K562 (cell line): ENCODE results near the gene MPZL1. TPM values are rescaled to one million over a fixed set of nuclear protein-coding genes. Genes with fewer than 3 reads are reported as not detected.

ENCODE experiments used
- ARHGAP35 ChIP-seq: fragments of 450-650 bp; IDR thresholded peaks from 2 replicates; pipeline ENCODE4 v1.6.1; 2018; ENCODE audit not compliant: partially characterized antibody
- CHD4 ChIP-seq: fragments of 200-600 bp; sonication (generic); IDR thresholded peaks from 3 replicates; pipeline ENCODE4 v1.6.1; 2012; ENCODE audit warnings: low read depth, mild to moderate bottlenecking, mixed read lengths, low read length, inconsistent platforms; ENCODE audit not compliant: insufficient read depth, insufficient replicate concordance, poor library complexity, severe bottlenecking
- ETV6 ChIP-seq, 3 experiments: fragments of 150-350 bp in 1 of 3; sonication (generic) in 1 of 3; formaldehyde crosslinking in 1 of 3; IDR thresholded peaks; 2 replicates each; pipeline versions ENCODE4 v1.6.1 to v1.8.0; 2014 to 2022; ENCODE audit warnings: borderline replicate concordance in 2 of 3, low read depth in 2 of 3, antibody characterized with exemption in 1 of 3, low read length in 1 of 3, mild to moderate bottlenecking in 1 of 3, missing genetic modification reagents in 1 of 3
- HMGN3 ChIP-seq: IDR thresholded peaks from 2 replicates; pipeline ENCODE4 v1.6.1; 2011; ENCODE audit warnings: borderline replicate concordance, low read depth, mild to moderate bottlenecking, mixed read lengths, low read length; ENCODE audit not compliant: insufficient read length; ENCODE audit errors: extremely low read depth
- HNRNPLL ChIP-seq: fragments of 200-400 bp; formaldehyde crosslinking; IDR thresholded peaks from 2 replicates; pipeline ENCODE4 v1.6.1; 2017; ENCODE audit warnings: low read length, low read depth, mild to moderate bottlenecking; ENCODE audit not compliant: poor library complexity, severe bottlenecking
- NR1H2 ChIP-seq: sonication (generic); formaldehyde crosslinking; IDR thresholded peaks from 2 replicates; pipeline ENCODE4 v1.4.0; 2020; ENCODE audit warnings: mild to moderate bottlenecking, missing genetic modification reagents
- NR2F6 ChIP-seq: fragments of 450-650 bp; formaldehyde crosslinking; IDR thresholded peaks from 2 replicates; pipeline ENCODE4 v1.4.0; 2020; ENCODE audit warnings: mild to moderate bottlenecking
- RBFOX2 ChIP-seq: fragments of 200-400 bp; formaldehyde crosslinking; IDR thresholded peaks from 2 replicates; pipeline ENCODE4 v1.6.1; 2017; ENCODE audit warnings: low read depth, mild to moderate bottlenecking, low read length, moderate library complexity
- SMC3 ChIP-seq: conservative IDR thresholded peaks from 2 replicates; pipeline ENCODE4 v1.6.1; 2011; ENCODE audit warnings: low read depth, low read length, improper control_type of control experiment; ENCODE audit not compliant: insufficient read depth
- STAG1 ChIP-seq: sonication (generic); formaldehyde crosslinking; IDR thresholded peaks from 2 replicates; pipeline ENCODE4 v1.5.0; 2020; ENCODE audit warnings: missing genetic modification reagents, borderline replicate concordance
- THRAP3 ChIP-seq: fragments of 450-650 bp; IDR thresholded peaks from 2 replicates; pipeline ENCODE4 v1.6.1; 2016; ENCODE audit warnings: mild to moderate bottlenecking, inconsistent platforms, borderline replicate concordance
- YY1 ChIP-seq, 3 experiments: IDR thresholded peaks; 2 replicates each; pipeline ENCODE4 v1.6.1; 2011; ENCODE audit warnings: low read length in 2 of 3, mild to moderate bottlenecking in 2 of 3, moderate library complexity in 2 of 3, borderline replicate concordance in 1 of 3, control low read depth in 1 of 3, low read depth in 1 of 3; ENCODE audit not compliant: insufficient read depth in 3 of 3, insufficient replicate concordance in 2 of 3, control insufficient read depth in 1 of 3, insufficient read length in 1 of 3; ENCODE audit errors: extremely low read depth in 1 of 3
- ZKSCAN1 ChIP-seq: fragments of 150-350 bp; IDR thresholded peaks from 2 replicates; pipeline ENCODE4 v1.6.1; 2016; ENCODE audit warnings: low read depth, low read length
- ZNF134 ChIP-seq: fragments of 250-450 bp; sonication (Bioruptor Pico); conservative IDR thresholded peaks from 2 replicates; pipeline ENCODE4 v1.4.0; 2020
- ZNF232 ChIP-seq: sonication (generic); formaldehyde crosslinking; IDR thresholded peaks from 2 replicates; pipeline ENCODE4 v1.8.0; 2022; ENCODE audit warnings: mild to moderate bottlenecking, missing genetic modification reagents
- ZNF639 ChIP-seq, 2 experiments: fragments of 200-800 bp in 1 of 2; sonication (Bioruptor generic) in 1 of 2; sonication (generic) in 1 of 2; formaldehyde crosslinking in 1 of 2; IDR thresholded peaks in 1 of 2; conservative IDR thresholded peaks in 1 of 2; 2 replicates each; pipeline versions ENCODE4 v1.5.0 to v1.6.1; 2016 to 2020; ENCODE audit warnings: missing compliant biosample characterization in 1 of 2, missing genetic modification characterization in 1 of 2, missing genetic modification reagents in 1 of 2
- polyA plus RNA-seq, 8 experiments: library from polyadenylated mRNA; depleted of rRNA in 4 of 8; stranded (reverse) in 5 of 8; unstranded in 3 of 8; fragments of >200 nt; fragmentation: Nextera tagmentation in 2 of 8; fragmentation: Illumina TruSeq in 1 of 8; extraction: Ambion mirVana in 2 of 8; extraction: Trizol in 1 of 8; gene quantifications; 2 replicates each; pipeline versions ENCODE4 v1.2.1 to v1.2.3, GENCODE V29; 2011 to 2014; ENCODE audit warnings: inconsistent platforms in 1 of 8, missing spikeins in 1 of 8
- total RNA-seq, 7 experiments: library from RNA; depleted of rRNA in 6 of 7; stranded (reverse); fragments of >200 nt in 6 of 7; fragmentation: Illumina TruSeq in 2 of 7; extraction: Trizol in 2 of 7; gene quantifications; 2 replicates each; pipeline versions ENCODE4 v1.2.1 to v1.2.3, GENCODE V29; 2011 to 2021; ENCODE audit warnings: low replicate concordance in 1 of 7
- TF ChIP-seq, protein P1 (sequence below): sonication (generic); formaldehyde crosslinking; IDR thresholded peaks from 2 replicates; pipeline ENCODE4 v1.9.0; 2022; ENCODE audit warnings: mild to moderate bottlenecking, missing genetic modification reagents
- TF ChIP-seq, protein P2 (sequence below), 3 experiments: fragments of 200-800 bp in 1 of 3; fragments of 250-450 bp in 1 of 3; fragments of 450-650 bp in 1 of 3; sonication (Bioruptor Pico) in 1 of 3; sonication (Bioruptor generic) in 1 of 3; formaldehyde crosslinking in 1 of 3; IDR thresholded peaks; 2 replicates each; pipeline versions ENCODE4 v1.6.1 to v1.8.0; 2016 to 2022; ENCODE audit warnings: mild to moderate bottlenecking in 2 of 3, missing genetic modification characterization in 2 of 3, missing compliant biosample characterization in 1 of 3, moderate library complexity in 1 of 3

MPZL1 gene
- total and polyA plus RNA-seq, 9 of the 15 experiments (the other 6 are each of a cell fraction or from before 2014, with no cell fraction given), result 14.5 to 153 (median 66.5) TPM

DNA sequence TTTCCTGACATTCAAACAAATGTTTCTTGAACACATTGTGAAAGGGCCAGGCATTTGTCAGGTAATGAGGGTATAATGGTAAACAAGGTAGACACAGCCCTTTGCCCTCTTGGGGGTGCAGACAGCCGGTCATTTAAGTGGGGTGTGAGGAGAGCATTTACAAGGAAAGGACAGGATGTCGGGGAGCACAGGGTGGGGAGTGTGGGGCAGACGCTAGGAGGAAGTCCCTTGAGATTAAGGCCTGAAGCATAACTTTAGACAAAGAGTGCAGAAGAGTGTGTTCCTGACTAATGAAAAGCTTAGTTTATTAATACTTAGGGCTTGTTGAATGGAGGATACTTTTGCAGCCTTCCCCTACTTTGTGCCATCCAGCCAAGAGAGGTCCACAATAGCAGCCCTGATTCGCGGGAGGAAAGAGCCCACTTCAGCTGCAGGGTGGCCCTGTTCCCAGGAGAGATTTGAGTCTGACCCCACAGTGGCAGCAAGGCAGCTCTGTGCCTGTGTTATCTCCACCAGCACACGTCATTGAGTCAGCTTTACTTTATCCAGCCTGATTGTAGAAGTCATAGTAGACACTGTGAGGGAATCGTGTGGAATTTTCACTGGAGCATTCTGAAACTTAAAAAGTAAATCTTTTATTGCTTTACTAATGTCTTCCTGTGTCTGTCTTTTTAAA lies 35.1 kb downstream of the MPZL1 start (continued):
- TF ChIP-seq, protein P1, sequence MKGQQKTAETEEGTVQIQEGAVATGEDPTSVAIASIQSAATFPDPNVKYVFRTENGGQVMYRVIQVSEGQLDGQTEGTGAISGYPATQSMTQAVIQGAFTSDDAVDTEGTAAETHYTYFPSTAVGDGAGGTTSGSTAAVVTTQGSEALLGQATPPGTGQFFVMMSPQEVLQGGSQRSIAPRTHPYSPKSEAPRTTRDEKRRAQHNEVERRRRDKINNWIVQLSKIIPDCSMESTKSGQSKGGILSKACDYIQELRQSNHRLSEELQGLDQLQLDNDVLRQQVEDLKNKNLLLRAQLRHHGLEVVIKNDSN, result no peak
- TF ChIP-seq HMGN3 (no peak), YY1 (IDR thresholded peaks at IDR 0.05; ENCODE audit: borderline replicate concordance in 1 of 3, control insufficient read depth in 1 of 3, extremely low read depth in 1 of 3, insufficient read depth in 3 of 3, insufficient read length in 1 of 3, insufficient replicate concordance in 2 of 3, low read depth in 1 of 3, low read length in 2 of 3) (no peak), STAG1 (CRISPR knock-in tag) (no peak), NR2F6 (CRISPR knock-in tag) (no peak), NR1H2 (CRISPR knock-in tag) (0 out of 2 replicates have a peak, but pooled peaks have one; percentile 45), ARHGAP35 (no peak), CHD4 (no peak), RBFOX2 (no peak), HNRNPLL (no peak), ZNF134 (CRISPR knock-in tag) (no peak), ZKSCAN1 (0 out of 2 replicates have a peak, but pooled peaks have one; percentile 31), SMC3 (0 out of 2 replicates have a peak, but pooled peaks have one; percentile 2), ZNF639 (CRISPR knock-in tag; conservative IDR thresholded peaks at IDR 0.05 in 1 of 2, IDR thresholded peaks at IDR 0.05 in 1 of 2) (peak in 1 of 2 experiments; percentile 52; a peak in 1 of 4 replicates), ETV6 (IDR thresholded peaks at IDR 0.05; ENCODE audit: borderline replicate concordance in 1 of 2, low read depth in 2 of 2, low read length in 1 of 2) (no peak), ETV6 (CRISPR knock-in tag; IDR thresholded peaks at IDR 0.05; ENCODE audit: borderline replicate concordance) (no peak), THRAP3 (no peak), ZNF232 (CRISPR knock-in tag) (no peak)
- TF ChIP-seq, protein P2, sequence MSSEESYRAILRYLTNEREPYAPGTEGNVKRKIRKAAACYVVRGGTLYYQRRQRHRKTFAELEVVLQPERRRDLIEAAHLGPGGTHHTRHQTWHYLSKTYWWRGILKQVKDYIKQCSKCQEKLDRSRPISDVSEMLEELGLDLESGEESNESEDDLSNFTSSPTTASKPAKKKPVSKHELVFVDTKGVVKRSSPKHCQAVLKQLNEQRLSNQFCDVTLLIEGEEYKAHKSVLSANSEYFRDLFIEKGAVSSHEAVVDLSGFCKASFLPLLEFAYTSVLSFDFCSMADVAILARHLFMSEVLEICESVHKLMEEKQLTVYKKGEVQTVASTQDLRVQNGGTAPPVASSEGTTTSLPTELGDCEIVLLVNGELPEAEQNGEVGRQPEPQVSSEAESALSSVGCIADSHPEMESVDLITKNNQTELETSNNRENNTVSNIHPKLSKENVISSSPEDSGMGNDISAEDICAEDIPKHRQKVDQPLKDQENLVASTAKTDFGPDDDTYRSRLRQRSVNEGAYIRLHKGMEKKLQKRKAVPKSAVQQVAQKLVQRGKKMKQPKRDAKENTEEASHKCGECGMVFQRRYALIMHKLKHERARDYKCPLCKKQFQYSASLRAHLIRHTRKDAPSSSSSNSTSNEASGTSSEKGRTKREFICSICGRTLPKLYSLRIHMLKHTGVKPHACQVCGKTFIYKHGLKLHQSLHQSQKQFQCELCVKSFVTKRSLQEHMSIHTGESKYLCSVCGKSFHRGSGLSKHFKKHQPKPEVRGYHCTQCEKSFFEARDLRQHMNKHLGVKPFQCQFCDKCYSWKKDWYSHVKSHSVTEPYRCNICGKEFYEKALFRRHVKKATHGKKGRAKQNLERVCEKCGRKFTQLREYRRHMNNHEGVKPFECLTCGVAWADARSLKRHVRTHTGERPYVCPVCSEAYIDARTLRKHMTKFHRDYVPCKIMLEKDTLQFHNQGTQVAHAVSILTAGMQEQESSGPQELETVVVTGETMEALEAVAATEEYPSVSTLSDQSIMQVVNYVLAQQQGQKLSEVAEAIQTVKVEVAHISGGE (CRISPR knock-in tag; IDR thresholded peaks at IDR 0.05), result no peak
- TF ChIP-seq, all 486 proteins: peak for 84
